Inflammatory macrophage treated with lipopolysaccharide for 1 hour (primary cell): ENCODE measurements around the gene SCAF4.
"Not testable (repeated sequence)": the region's sequence is repeated elsewhere in the genome, so short reads cannot be mapped to it uniquely, and the experiment has no call there.

ENCODE experiments used
- DNase-seq, 2 donors: peaks; one replicate each; pipeline ENCODE4 v3.0.0-alpha.2; 2020 to 2022

The SCAF4 gene, protein sequence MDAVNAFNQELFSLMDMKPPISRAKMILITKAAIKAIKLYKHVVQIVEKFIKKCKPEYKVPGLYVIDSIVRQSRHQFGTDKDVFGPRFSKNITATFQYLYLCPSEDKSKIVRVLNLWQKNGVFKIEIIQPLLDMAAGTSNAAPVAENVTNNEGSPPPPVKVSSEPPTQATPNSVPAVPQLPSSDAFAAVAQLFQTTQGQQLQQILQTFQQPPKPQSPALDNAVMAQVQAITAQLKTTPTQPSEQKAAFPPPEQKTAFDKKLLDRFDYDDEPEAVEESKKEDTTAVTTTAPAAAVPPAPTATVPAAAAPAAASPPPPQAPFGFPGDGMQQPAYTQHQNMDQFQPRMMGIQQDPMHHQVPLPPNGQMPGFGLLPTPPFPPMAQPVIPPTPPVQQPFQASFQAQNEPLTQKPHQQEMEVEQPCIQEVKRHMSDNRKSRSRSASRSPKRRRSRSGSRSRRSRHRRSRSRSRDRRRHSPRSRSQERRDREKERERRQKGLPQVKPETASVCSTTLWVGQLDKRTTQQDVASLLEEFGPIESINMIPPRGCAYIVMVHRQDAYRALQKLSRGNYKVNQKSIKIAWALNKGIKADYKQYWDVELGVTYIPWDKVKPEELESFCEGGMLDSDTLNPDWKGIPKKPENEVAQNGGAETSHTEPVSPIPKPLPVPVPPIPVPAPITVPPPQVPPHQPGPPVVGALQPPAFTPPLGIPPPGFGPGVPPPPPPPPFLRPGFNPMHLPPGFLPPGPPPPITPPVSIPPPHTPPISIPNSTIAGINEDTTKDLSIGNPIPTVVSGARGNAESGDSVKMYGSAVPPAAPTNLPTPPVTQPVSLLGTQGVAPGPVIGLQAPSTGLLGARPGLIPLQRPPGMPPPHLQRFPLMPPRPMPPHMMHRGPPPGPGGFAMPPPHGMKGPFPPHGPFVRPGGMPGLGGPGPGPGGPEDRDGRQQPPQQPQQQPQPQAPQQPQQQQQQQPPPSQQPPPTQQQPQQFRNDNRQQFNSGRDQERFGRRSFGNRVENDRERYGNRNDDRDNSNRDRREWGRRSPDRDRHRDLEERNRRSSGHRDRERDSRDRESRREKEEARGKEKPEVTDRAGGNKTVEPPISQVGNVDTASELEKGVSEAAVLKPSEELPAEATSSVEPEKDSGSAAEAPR

DNA sequence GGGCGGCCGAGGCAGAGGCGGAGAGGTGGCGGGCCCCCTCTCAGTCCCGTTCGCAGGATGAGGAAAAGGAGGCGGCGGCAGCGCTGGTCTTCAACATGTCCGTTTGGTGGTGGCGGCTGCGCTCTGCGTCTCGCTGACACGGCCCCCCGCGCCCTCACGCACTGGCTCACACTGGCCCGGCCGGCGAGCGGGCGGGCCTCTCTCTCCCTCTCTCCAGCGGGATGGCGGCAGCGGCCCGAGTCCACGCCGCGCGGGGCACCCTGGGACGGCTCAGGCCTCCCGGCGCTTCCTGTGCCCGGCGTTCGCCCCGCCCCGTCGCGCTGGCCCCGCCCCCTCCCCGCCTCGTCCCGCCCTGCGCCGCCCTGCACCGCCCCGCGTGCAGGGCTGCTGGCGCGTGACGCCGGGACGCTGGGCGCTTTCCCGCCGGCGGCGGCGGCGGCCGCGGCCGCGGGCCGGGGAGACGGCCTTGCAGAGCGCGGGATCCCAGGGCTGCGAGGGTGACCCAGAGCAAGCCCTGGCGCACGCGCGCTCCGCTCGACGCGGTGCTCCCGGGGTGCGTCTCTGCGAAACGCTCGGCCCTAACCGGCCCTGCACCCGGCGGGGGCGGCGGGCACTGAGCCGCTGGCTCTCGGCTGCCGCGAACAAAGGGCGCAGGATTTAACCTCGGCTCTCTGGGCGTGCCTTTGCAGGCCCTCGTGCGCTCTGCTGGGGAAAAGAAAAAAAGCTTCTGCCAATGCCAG lies at the start of gene SCAF4:
Gene SCAF4 (minus strand): TSS at position 262 of the 740 bp plus-strand sequence. CDS start 426 bp downstream, outside the sequence.
- DNase-seq, result peak; percentile 87 to 92

DNA sequence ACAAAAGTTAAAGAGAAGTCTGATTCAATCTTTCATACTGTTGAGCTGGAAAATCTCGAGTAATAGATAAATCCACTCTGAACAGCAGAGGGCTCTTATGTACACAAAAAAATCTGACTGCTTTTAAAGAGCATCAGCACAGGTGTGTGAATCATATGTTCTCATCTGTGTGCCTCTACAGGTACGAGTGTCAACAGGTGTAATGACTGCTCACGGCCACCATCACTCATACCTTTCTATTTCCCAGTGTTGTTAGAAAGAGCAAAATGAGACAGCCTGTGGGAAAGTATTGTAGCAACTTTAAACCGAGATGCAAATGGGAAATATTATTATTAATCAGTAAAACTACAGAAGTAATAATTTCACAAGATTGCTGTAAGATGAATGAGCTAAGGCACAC lies 49.0 kb upstream of the SCAF4 start:
- no peak for DNase-seq

DNA sequence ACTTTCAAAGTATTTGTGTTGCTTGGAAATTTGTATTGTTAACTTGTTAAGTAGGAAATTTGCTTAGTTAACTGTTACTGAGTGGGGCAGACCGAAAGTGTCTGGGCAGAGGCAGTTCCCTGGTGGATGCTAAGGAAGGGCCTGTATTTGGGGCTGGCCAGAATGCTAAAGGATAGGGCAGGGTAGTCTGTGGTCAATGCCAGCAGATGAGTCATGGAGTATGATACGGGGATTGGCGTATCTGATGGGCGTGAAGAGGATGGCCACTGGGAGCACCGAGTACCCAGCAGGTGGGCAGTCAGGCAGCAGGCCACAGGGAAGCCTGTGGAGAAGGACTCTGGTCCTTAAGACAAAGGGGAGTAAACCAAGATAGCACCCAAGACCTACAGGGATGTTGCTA lies 46.6 kb upstream of the SCAF4 start:
- DNase-seq, result no peak

DNA sequence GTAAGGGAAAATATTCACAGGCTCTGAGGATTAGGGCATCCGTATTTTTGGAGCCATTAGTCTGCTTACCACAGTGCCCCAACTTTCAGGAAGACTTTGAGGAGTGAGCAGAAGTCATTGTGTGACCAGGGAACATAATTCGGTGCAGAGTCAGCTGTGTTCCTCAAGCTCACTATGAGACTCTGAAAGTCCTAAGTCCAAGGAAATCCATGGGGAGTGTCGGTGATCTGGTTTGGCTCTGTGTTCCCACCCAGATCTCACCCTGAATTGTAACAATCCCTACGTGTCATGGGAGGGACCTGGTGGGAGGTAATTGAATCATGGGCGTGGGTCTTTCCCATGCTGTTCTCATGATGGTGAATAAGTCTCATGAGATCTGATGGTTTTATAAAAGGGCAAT lies 45.9 kb upstream of the SCAF4 start:
- DNase-seq, result peak in 1 of 2 donors; percentile 52

DNA sequence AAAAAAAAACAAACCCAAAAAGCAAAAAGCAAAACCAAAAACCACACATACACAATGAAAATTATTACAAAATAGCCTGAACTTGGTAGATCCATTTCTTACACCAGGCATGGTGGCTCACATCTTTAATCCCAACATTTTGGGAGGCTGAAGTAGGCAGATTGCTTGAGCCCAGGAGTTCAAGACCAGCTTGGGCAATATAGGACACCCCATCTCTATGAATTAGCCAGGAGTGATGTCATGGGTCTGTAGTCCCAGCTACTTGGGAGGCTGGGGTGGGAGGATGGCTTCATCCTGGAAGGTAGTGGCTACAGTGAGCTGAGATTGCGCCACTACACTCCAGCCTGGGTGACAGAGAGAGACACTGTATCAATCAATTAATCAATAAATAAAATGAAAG lies 42.1 kb upstream of the SCAF4 start:
- DNase-seq, result peak; percentile 71 to 88

DNA sequence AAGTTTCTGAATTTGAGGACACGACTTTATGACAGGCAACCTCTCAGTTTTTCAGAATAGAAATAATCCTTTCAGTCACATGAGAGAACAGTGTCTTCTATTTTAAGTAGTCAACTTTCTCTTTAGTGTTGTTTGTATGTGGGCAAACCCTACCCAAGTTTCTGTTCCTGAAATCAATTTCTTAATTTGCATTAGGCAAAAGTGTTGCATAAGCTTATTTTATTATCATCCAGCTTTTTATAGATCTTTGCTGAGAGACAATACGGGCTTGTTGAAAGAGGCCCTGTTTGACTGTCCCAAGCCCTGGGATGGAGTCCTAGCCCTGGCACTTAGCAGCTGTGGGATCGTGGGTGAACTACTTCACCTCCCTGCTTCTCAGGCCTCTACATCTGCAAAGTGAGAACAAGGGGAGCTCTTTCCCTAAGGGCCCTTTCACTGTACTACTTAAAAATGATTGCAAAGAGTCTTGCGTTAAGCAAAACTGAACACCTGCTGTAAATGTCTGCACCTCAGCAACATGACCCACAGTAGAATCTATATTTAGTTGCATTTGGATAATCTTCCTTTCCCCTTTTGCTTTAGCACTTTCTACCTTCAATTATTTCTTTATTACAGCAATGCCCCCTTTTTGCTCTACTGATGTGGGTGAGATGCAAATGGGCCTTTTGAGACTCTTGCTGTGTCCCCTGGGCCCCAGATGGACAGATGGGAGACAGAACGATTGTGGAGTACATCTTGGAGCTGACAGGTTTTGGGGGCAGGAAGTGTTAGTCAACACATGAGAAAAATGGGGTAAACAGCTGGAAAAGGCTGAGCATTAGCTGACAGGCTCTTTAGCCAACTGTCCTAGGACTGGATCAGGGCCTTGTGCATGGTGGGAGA lies 41.0 kb upstream of the SCAF4 start:
- DNase-seq, result peak; percentile 88 to 94

DNA sequence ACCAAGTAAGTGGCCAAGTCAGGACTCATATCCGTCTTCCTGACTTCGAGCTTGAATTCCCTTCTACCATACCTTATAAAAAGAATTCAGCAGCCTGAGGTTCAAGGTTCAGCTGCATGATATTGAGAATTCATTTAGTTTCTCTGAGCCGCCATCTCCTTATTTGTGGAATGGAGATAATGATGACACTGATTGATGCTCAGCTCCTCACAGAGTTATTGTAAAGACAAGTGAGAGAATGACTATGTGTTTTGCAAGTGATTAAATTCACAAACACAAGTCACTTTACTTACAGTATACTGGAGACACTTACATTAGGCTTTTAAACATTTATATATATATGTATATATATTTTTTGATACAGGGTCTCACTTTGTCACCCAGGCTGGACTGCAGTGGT lies 39.8 kb upstream of the SCAF4 start:
- DNase-seq, result no peak

DNA sequence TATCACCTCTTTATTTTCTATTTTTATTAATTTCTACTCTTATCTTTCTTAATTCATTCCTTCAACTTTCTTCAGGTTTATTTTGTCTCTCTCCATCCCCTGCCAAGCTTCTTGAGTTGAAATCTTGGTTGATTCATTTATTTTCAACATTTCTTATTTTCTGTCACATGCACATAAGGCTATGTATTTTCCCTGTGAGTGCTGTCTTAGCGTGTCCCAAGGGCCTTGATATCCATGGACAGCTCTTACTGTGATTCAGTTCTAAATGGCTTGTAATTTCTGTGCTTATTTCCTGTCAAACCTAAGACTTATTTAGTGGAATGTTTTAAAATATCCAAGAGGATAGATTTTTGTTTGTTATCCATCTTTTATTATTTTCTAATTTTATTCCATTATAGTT lies 36.8 kb upstream of the SCAF4 start:
- DNase-seq, result no peak

DNA sequence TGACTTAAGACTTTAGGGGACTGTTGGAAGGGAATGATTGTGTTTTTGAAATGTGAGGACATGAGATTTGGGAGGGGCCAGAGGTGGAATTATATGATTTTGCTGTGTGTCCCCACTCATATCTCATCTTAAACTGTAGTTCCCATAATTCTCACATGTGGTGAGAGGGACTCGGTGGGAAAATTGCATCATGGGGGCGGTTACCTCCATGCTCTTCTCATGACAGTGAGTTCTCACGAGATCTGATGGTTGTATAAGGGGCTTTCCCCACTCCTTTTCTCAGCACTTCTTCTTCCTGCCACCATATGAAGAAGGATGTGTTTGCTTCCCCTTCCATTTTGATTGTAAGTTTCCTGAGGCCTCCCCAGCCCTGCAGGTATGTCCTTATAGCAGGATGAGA lies 35.0 kb upstream of the SCAF4 start:
- DNase-seq, result peak; percentile 62 to 69

DNA sequence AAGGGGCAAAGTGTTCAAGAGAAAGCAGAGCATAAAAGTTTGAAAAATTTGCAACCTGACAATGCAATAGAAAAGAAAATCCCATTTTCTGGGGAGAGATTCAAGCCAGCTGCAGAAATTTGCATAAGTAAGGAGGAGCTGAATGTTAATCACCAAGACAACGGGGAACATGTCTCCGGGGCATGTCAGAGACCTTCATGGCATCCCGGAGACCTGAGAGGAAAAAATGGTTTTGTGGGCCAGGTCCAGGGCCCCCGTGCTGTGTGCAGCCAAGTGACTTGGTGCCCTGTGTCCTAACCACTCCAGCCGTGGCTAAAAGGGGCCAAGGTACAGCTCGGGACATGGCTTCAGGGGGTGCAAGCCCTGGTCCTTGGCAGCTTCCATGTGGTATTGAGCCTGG lies 33.9 kb upstream of the SCAF4 start:
- not testable (repeated sequence) for DNase-seq

DNA sequence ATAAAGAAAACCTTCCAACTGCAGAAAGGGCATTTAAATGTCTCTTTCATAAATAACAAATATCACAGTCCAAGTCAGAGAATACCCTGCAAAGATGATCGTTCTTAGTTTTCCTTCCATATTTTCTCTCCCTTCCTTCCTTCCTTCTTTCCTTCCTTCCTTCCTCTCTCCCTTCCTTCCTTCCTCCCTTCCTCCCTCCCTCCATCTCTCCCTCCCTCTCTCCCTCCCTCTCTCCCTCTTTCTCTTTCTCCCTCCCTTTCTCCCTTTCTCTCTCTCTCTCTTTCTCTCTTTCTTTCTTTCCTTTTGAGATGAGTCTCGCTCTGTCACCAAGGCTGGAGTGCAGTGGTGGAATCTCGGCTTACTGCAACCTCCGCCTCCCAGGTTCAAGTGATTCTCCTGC lies 29.0 kb upstream of the SCAF4 start:
- DNase-seq, result no peak

DNA sequence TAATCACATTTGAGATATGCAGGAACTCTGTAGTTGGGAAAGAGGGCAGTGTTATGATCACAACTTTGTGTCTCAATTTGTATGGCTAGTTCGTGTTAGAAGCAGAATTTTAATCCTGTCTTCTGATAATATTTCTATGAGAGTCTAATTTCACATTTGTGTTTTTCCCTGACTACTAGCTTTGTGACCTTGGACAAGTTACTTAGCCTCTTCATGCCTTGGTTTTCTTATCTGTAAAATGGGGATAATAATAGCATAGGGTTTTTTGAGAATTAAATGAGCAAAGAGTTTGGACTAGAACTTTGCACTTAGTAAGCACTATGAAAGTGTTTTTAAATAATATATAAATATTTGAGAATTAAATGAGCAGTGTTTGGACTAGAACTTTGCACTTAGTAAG lies 24.9 kb upstream of the SCAF4 start:
- DNase-seq, result no peak

DNA sequence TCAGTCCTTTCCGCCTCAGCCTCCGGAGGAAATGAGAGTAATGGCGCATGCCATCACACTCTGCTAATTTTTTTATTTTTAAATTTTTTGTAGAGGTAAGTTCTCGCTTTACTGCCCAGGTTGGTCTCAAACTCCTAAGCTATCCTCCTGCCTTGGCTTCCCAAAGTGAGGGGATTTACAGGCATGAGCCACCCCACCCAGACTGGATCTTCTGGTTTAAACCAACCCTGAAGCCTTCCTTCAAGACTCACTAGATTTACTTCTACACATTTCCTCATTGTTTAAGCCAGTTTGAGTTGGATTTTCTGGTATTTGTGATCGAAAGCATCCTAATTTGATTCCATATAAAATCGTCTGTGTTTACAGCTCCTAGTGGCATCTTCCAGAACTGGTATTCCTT lies 23.1 kb upstream of the SCAF4 start:
- DNase-seq, result no peak

DNA sequence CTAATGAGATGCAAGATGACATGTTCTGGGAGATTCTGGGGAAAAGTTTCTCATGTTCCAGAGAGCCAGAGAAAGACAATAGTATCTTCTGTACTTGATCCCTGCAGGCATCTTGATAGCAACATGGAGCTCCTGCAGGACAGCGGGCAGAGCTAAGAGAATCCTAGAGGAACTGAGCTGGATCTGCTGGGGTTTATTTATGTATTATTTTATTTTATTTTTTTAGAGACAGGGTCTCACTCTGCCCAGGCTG lies 22.7 kb upstream of the SCAF4 start:
- no peak for DNase-seq

DNA sequence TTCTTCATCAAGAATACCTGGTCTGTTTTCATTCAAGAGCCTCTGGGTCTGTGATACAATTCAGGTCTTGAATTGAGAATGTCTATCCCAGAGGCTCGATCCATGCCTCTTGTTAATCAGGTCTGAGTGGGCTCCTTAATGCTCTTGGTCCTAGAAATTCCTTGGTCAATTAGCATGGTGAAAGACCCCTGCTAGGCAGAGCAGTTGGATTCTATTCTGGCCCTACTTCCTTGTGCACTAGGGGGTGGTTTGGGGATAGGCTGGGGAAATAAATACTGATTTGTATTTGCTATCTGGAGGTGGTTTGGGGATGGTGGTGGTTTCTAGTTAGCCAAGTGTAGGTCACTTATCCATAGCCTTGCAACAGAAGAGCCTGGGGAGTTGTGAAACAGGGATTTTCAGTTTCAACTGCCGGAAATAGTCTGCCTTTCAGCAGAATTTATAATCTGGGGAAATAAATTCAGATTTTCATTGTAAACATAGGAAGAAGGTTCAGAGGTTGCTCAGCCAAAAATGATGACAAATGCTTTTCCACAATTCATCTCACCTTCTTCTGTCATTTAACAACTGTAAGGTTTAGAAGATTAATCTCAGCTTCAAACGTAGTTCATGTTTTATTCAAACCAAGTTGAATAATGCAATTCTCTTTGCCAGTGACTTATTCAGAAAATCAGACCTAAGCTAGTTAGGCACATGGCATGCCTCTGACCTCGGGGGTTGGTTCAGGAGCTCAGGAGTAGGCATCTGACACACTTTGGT lies 22.2 kb upstream of the SCAF4 start:
- peak; percentile 42 to 60 for DNase-seq

DNA sequence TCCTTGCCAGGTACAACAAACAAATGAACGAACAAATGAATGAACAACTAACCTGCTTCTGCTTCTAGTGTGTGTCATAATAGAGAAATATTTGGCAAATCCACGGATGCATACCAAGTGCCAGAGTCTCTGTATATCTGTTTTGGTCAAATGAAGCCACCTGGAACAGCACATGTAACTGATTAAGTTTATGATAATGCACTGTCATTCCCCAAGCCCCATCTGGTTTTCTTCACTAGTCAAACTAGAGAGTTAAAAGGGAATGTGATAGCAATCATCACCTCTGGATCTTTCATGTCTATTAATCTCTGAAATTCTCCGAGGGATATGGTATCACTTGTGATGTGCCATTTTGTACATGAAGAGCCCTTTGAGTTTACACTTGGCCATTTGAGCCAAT lies 21.0 kb upstream of the SCAF4 start:
- no peak for DNase-seq

DNA sequence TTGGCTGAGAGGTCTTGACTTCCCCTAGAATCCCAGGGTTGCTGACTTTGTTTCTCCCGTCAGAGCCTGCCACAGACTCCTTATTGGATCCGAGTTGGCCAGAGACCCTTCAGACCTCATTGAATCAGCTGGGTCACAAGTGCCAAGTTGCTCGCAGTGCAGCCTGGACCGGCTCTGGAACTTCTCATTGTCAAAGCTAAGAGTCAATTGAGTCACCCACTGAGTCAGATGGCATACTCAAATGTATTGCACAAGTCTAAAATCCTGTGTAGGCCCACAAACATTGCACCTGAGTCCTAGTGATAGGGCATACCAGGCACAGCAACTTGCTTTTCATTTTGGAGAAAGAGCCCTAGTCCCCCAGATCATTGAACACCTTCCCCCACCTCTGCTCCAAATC lies 20.4 kb upstream of the SCAF4 start:
- peak in 1 of 2 donors; percentile 57 for DNase-seq

DNA sequence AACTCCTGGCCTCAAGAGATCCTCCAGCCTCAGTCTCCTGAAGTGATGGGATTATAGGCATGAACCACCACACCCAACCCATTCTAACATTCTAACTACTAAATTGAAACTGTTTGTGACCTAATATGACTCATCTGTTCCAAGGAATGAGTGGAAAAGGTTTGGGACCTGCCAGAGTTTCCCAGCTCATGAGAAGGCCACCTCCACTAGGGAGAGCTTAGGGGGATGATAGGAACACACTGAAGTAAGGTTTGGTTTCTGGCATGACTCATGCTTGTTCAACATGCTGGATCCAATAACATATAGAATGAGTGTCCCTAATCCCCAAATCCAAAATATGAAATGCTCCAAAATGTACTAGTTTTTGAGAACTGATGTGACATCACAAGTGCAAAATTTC lies 18.9 kb upstream of the SCAF4 start:
- DNase-seq, result no peak

DNA sequence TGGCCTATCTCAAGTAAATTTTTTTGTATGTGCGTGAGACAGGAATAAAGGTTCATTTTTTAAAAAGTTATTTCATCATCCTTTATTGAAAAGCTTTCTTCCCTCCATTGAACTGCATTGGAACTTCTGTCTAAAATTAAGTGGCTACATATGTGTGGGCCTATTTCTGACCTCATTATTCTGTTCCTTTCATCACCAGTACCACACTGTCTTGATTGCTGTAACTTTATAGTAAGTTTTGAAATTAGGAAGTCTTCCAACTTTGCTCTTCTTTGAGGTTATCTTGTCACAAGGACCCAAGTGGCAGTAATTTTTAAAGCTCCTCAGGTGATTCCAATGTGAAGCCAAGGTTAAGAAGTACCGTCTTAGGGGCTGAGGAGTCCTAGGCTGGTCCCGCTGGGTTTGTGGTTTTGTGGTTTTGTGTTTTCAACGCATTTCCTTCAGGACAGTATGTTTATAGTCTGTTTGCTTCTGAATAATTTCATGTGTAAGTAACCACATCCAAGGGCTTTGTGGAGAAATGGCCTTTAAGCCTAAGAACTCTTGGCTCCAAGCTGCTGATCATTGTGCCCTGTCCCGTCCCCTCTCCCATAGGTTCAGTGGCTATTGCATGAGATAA lies 12.4 kb upstream of the SCAF4 start:
- peak; percentile 68 to 77 for DNase-seq

DNA sequence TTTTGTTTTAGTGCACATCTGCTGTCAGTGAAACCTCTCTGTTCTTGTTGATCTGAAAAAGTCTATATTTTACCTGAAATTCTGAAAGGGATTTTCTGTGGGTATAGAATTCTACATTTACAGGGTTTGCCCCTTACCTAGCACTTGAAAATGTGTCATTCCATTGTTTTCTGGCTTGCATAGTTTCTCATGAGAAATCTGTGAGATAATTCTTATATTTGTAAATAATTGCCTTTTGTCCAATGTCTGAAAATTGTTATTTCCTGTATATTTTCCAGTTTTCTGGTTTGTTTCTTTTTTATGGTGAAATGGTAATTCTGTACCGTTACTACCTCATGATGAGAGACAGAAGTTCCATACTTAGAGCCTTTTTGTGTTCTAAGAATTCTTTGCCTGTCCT lies 11.8 kb upstream of the SCAF4 start:
- DNase-seq, result no peak

DNA sequence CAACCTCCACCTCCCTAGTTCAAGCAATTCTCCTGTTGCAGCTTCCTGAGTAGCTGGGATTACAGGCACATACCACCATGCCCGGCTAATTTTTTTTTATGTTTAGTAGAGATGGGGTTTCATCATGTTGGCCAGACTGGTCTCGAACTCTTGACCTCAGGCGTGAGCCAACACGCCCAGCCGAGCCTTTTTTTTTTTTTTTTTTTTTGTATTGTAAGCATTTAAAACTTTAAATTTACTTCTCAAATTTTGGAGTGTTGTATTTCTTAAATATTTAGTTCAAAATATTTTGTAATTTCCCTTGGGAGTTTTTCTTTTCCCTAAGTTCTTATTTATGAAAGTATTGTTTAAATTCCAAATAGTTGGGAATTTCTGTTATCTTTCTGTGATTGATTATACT lies 9.2 kb upstream of the SCAF4 start:
- DNase-seq, result no peak
